ENCODE measurements around the gene STAG3. TPM values are rescaled to one million over a fixed set of nuclear protein-coding genes. Genes with fewer than 3 reads are reported as not detected.

Gene STAG3
- total RNA-seq, 1 donor from 2014 or later: 1.1 TPM

DNA sequence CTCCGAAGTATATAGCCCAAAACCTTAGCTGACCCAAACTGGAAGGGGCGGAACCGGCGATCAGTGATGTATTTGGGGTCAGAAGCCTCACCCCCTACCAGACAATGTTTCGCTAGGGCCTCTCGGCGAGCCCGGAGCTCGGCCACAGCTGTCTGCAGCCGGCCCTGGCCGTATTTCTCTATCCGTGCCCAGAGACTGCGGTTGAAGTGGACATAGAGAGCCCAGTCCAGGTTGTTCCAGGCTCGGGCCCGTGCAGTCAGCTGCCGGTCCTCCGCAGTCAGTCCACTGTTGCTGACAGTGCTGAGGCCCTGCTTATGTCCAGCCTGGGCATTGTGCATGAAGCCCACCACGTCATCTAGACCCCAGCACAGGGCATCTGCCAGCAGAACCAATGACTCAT, 17.7 kb upstream of the STAG3 start:
- no peak for DNase-seq
- Mint-ChIP-seq H3K4me3 (ENCODE audit: unreplicated experiment) (no peak overlapping the region), H3K27ac (ENCODE audit: unreplicated experiment) (no peak overlapping the region), H3K27me3 (ENCODE audit: unreplicated experiment) (peaks cover 6% of the 10 kb centered on the region), H3K36me3 (ENCODE audit: unreplicated experiment) (no peaks in the 10 kb centered on the region), H3K9me3 (ENCODE audit: unreplicated experiment) (peaks cover 4% of the 10 kb centered on the region), H3K4me1 (ENCODE audit: low read depth, unreplicated experiment) (peaks cover 6% of the 10 kb centered on the region)
- TF ChIP-seq, protein P1, sequence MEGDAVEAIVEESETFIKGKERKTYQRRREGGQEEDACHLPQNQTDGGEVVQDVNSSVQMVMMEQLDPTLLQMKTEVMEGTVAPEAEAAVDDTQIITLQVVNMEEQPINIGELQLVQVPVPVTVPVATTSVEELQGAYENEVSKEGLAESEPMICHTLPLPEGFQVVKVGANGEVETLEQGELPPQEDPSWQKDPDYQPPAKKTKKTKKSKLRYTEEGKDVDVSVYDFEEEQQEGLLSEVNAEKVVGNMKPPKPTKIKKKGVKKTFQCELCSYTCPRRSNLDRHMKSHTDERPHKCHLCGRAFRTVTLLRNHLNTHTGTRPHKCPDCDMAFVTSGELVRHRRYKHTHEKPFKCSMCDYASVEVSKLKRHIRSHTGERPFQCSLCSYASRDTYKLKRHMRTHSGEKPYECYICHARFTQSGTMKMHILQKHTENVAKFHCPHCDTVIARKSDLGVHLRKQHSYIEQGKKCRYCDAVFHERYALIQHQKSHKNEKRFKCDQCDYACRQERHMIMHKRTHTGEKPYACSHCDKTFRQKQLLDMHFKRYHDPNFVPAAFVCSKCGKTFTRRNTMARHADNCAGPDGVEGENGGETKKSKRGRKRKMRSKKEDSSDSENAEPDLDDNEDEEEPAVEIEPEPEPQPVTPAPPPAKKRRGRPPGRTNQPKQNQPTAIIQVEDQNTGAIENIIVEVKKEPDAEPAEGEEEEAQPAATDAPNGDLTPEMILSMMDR (IDR thresholded peaks at IDR 0.05; ENCODE audit: partially characterized antibody, unreplicated experiment): no peak

DNA sequence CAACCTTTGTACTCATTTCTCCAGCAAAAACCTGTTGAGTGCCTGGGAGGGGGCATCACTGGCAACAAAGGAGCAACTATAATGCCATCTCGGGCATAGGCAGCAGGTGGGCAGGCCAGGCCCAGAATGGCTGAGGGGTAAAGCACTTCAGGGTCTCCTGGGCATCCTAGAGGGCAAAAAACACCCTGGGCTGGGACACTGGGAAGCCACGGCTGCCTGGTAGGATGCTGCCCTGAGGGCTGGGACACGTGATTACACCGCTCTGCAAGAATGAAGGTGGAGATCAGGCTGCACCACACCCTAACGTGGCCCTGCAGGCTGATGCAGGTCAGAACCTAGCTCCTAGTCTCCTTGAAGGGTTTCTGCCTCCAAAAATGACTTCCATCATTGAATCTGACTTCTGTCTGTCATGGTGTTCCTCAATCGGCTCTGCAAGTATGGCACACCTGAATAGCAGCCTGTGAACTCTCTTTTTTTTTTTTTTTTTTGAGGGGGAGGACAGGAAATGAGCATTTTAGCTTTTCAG, 14.6 kb upstream of the STAG3 start:
- Mint-ChIP-seq H3K36me3 (ENCODE audit: unreplicated experiment) (no peaks in the 10 kb centered on the region), H3K9me3 (ENCODE audit: unreplicated experiment) (peaks cover 4% of the 10 kb centered on the region), H3K4me3 (ENCODE audit: unreplicated experiment) (no peak overlapping the region), H3K4me1 (ENCODE audit: low read depth, unreplicated experiment) (peaks cover 13% of the 10 kb centered on the region), H3K27me3 (ENCODE audit: unreplicated experiment) (peaks cover 17% of the 10 kb centered on the region), H3K27ac (ENCODE audit: unreplicated experiment) (no peak overlapping the region)
- no peak for DNase-seq
- TF ChIP-seq, protein P1 (IDR thresholded peaks at IDR 0.05; ENCODE audit: partially characterized antibody, unreplicated experiment): no peak

DNA sequence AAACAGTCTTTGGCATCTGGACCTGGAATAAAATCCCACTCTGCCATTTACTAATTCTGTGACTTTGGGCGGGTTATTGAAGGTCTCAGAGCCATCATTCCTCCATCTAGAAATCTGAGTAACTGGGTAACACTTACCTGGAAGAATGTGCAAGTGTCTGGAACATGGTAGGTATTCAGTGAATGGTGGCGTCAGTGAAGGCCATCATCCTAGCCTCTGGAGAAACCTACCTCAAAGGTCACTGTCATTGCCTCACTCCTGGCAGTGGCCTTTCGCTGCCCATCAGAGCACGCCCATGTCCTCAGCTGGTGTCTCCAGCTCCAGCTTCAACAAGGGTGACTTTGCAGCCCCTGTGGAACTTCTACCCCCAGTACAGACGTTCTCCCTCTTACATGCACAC, 13.8 kb upstream of the STAG3 start:
- DNase-seq: no peak
- Mint-ChIP-seq H3K9me3 (ENCODE audit: unreplicated experiment) (peaks cover 4% of the 10 kb centered on the region), H3K4me1 (ENCODE audit: low read depth, unreplicated experiment) (peaks cover 19% of the 10 kb centered on the region), H3K4me3 (ENCODE audit: unreplicated experiment) (no peak overlapping the region), H3K27me3 (ENCODE audit: unreplicated experiment) (peaks cover 23% of the 10 kb centered on the region), H3K27ac (ENCODE audit: unreplicated experiment) (no peak overlapping the region), H3K36me3 (ENCODE audit: unreplicated experiment) (no peaks in the 10 kb centered on the region)
- TF ChIP-seq, protein P1 (IDR thresholded peaks at IDR 0.05; ENCODE audit: partially characterized antibody, unreplicated experiment): no peak

DNA sequence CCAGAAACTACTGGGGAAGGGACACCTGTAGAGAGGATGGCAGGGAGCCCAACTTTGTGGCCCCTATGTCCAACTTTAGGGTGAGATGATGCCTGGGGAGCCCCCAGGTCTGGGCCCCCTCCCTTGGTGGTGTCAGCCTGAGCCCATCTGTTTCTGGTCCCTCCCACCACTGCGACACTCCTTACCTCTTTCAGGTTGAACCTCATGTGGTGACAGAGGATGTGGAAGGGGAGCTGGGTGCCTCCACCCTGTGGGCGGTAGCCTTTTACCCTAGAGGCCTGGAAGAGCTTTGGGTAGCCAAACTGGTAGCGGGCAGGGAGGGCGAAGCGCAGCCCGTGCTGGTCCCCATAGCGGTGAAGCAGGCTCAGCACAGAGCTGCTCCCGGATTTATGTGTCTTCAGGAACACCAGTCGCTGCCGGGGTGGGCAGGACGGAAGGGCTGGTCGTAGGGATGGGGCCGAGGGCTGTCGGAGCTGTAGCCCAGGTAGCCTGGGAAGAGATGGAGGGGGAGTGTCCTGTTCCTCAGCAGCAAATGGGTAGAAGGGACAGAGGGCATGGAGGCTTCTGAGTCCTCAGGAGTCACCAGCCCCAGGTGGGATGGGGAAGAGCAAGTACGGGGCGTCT, 11.3 kb upstream of the STAG3 start:
- TF ChIP-seq, protein P1 (IDR thresholded peaks at IDR 0.05; ENCODE audit: partially characterized antibody, unreplicated experiment): no peak
- no peak for DNase-seq
- Mint-ChIP-seq H3K27me3 (ENCODE audit: unreplicated experiment) (peaks cover 27% of the 10 kb centered on the region), H3K36me3 (ENCODE audit: unreplicated experiment) (peaks cover 4% of the 10 kb centered on the region), H3K27ac (ENCODE audit: unreplicated experiment) (no peak overlapping the region), H3K4me1 (ENCODE audit: low read depth, unreplicated experiment) (peaks cover 24% of the 10 kb centered on the region), H3K9me3 (ENCODE audit: unreplicated experiment) (peaks cover 7% of the 10 kb centered on the region), H3K4me3 (ENCODE audit: unreplicated experiment) (peak overlapping the region; percentile 20)
